SK-N-SH treated with all-trans-retinoic acid at 6 μM for 48 hours (cell line): ENCODE results near the gene PRR5L.

ENCODE experiments used
- ATAC-seq: fragments of 200-7000 bp; cut with Tn5 transposase; 3 replicates; pipeline ENCODE4 v1.9.1; 2020; ENCODE audit warnings: mild to moderate bottlenecking, moderate library complexity
- ARNTL ChIP-seq: fragments of 450-650 bp; formaldehyde crosslinking; IDR thresholded peaks from 2 replicates; pipeline ENCODE4 v1.5.0; 2020; ENCODE audit warnings: low read depth, mild to moderate bottlenecking, moderate library complexity, borderline replicate concordance
- BACH2 ChIP-seq: fragments of 250-450 bp; sonication (Bioruptor Pico); IDR thresholded peaks from 2 replicates; pipeline ENCODE4 v1.9.0; 2021; ENCODE audit warnings: mild to moderate bottlenecking, borderline replicate concordance
- CSDC2 ChIP-seq: fragments of 250-450 bp; sonication (Bioruptor Pico); IDR thresholded peaks from 2 replicates; pipeline ENCODE4 v1.5.0; 2020; ENCODE audit warnings: mild to moderate bottlenecking, moderate library complexity
- CSRNP3 ChIP-seq: fragments of 250-450 bp; sonication (Bioruptor Pico); IDR thresholded peaks from 2 replicates; pipeline ENCODE4 v1.5.1; 2021; ENCODE audit warnings: mild to moderate bottlenecking, moderate library complexity
- ESRRG ChIP-seq: fragments of 250-450 bp; sonication (Bioruptor Pico); IDR thresholded peaks from 2 replicates; pipeline ENCODE4 v1.6.1; 2021; ENCODE audit warnings: mild to moderate bottlenecking
- GLIS3 ChIP-seq: fragments of 250-450 bp; sonication (Bioruptor Pico); IDR thresholded peaks from 2 replicates; pipeline ENCODE4 v1.5.0; 2020; ENCODE audit warnings: mild to moderate bottlenecking, moderate library complexity
- ISL1 ChIP-seq: fragments of 250-450 bp; sonication (Bioruptor Pico); IDR thresholded peaks from 2 replicates; pipeline ENCODE4 v2.1.2; 2022; ENCODE audit warnings: mild to moderate bottlenecking, moderate library complexity
- OSR1 ChIP-seq: fragments of 250-450 bp; sonication (Bioruptor Pico); IDR thresholded peaks from 2 replicates; pipeline ENCODE4 v1.8.0; 2022; ENCODE audit warnings: moderate library complexity, mild to moderate bottlenecking, inconsistent platforms
- RARB ChIP-seq: fragments of 250-450 bp; sonication (Bioruptor Pico); IDR thresholded peaks from 2 replicates; pipeline ENCODE4 v1.8.0; 2021; ENCODE audit warnings: mild to moderate bottlenecking, moderate library complexity
- SNAI2 ChIP-seq: fragments of 250-450 bp; sonication (Bioruptor Pico); IDR thresholded peaks from 2 replicates; pipeline ENCODE4 v1.5.0; 2020; ENCODE audit warnings: mild to moderate bottlenecking, moderate library complexity
- TOX ChIP-seq: fragments of 250-450 bp; sonication (Bioruptor Pico); IDR thresholded peaks from 2 replicates; pipeline ENCODE4 v1.8.0; 2021; ENCODE audit warnings: mild to moderate bottlenecking, moderate library complexity, borderline replicate concordance
- ZC3H10 ChIP-seq: fragments of 250-450 bp; sonication (Bioruptor Pico); IDR thresholded peaks from 2 replicates; pipeline ENCODE4 v1.5.1; 2021; ENCODE audit warnings: mild to moderate bottlenecking, moderate library complexity
- ZFP3 ChIP-seq: fragments of 250-450 bp; sonication (Bioruptor Pico); IDR thresholded peaks from 2 replicates; pipeline ENCODE4 v1.5.0; 2020; ENCODE audit warnings: mild to moderate bottlenecking, moderate library complexity
- ZNF565 ChIP-seq: fragments of 450-650 bp; formaldehyde crosslinking; conservative IDR thresholded peaks from 2 replicates; pipeline ENCODE4 v1.5.0; 2020; ENCODE audit warnings: low read depth, mild to moderate bottlenecking, moderate library complexity
- ZNF70 ChIP-seq: fragments of 450-650 bp; formaldehyde crosslinking; IDR thresholded peaks from 2 replicates; pipeline ENCODE4 v1.5.0; 2020; ENCODE audit warnings: mild to moderate bottlenecking, moderate library complexity
- ZNF8 ChIP-seq: fragments of 450-650 bp; formaldehyde crosslinking; IDR thresholded peaks from 2 replicates; pipeline ENCODE4 v1.5.0; 2020; ENCODE audit warnings: mild to moderate bottlenecking, moderate library complexity
- TF ChIP-seq, protein P1 (sequence below): fragments of 250-450 bp; sonication (Bioruptor Pico); IDR thresholded peaks from 2 replicates; pipeline ENCODE4 v1.8.0; 2020; ENCODE audit warnings: mild to moderate bottlenecking, moderate library complexity, borderline replicate concordance
- TF ChIP-seq, protein P2 (sequence below): fragments of 250-450 bp; sonication (Bioruptor Pico); IDR thresholded peaks from 2 replicates; pipeline ENCODE4 v1.8.0; 2021; ENCODE audit warnings: low read depth, mild to moderate bottlenecking, moderate library complexity, borderline replicate concordance
- TF ChIP-seq, protein P3 (sequence below): fragments of 250-450 bp; sonication (Bioruptor Pico); IDR thresholded peaks from 2 replicates; pipeline ENCODE4 v1.5.0; 2020; ENCODE audit warnings: mild to moderate bottlenecking, moderate library complexity

The PRR5L gene

GRCh38 chr11:36343436-36343835 lies 47.3 kb downstream of the PRR5L start:
- no peak for TF ChIP-seq GLIS3
- no peak for TF ChIP-seq ARNTL (CRISPR knock-in tag)
- no peak for TF ChIP-seq CSDC2 (CRISPR knock-in tag)
- TF ChIP-seq ZFP3 (CRISPR knock-in tag), result no peak
- TF ChIP-seq, protein P1, sequence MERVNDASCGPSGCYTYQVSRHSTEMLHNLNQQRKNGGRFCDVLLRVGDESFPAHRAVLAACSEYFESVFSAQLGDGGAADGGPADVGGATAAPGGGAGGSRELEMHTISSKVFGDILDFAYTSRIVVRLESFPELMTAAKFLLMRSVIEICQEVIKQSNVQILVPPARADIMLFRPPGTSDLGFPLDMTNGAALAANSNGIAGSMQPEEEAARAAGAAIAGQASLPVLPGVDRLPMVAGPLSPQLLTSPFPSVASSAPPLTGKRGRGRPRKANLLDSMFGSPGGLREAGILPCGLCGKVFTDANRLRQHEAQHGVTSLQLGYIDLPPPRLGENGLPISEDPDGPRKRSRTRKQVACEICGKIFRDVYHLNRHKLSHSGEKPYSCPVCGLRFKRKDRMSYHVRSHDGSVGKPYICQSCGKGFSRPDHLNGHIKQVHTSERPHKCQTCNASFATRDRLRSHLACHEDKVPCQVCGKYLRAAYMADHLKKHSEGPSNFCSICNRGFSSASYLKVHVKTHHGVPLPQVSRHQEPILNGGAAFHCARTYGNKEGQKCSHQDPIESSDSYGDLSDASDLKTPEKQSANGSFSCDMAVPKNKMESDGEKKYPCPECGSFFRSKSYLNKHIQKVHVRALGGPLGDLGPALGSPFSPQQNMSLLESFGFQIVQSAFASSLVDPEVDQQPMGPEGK (CRISPR knock-in tag), result no peak
- TF ChIP-seq SNAI2, result no peak
- TF ChIP-seq ZC3H10 (CRISPR knock-in tag), result no peak
- TF ChIP-seq ZNF70, result no peak
- no peak for TF ChIP-seq ZNF8 (CRISPR knock-in tag)
- no peak for TF ChIP-seq ZNF565 (CRISPR knock-in tag)
- TF ChIP-seq, protein P2, sequence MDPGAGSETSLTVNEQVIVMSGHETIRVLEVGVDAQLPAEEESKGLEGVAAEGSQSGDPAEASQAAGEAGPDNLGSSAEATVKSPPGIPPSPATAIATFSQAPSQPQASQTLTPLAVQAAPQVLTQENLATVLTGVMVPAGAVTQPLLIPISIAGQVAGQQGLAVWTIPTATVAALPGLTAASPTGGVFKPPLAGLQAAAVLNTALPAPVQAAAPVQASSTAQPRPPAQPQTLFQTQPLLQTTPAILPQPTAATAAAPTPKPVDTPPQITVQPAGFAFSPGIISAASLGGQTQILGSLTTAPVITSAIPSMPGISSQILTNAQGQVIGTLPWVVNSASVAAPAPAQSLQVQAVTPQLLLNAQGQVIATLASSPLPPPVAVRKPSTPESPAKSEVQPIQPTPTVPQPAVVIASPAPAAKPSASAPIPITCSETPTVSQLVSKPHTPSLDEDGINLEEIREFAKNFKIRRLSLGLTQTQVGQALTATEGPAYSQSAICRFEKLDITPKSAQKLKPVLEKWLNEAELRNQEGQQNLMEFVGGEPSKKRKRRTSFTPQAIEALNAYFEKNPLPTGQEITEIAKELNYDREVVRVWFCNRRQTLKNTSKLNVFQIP (CRISPR knock-in tag), result no peak
- no peak for TF ChIP-seq ESRRG (CRISPR knock-in tag)
- no peak for TF ChIP-seq BACH2 (CRISPR knock-in tag)
- TF ChIP-seq RARB (CRISPR knock-in tag), result no peak
- ATAC-seq, result no peak

- ATAC-seq, result no peak
- TF ChIP-seq BACH2 (CRISPR knock-in tag) (no peak), ZNF565 (CRISPR knock-in tag) (no peak), ARNTL (CRISPR knock-in tag) (no peak), RARB (CRISPR knock-in tag) (no peak), ESRRG (CRISPR knock-in tag) (no peak), ZFP3 (CRISPR knock-in tag) (no peak), ZNF8 (CRISPR knock-in tag) (no peak), CSRNP3 (CRISPR knock-in tag) (no peak), ISL1 (CRISPR knock-in tag) (no peak), ZC3H10 (CRISPR knock-in tag) (no peak), TOX (CRISPR knock-in tag) (no peak), OSR1 (CRISPR knock-in tag) (no peak)
- TF ChIP-seq, protein P3, sequence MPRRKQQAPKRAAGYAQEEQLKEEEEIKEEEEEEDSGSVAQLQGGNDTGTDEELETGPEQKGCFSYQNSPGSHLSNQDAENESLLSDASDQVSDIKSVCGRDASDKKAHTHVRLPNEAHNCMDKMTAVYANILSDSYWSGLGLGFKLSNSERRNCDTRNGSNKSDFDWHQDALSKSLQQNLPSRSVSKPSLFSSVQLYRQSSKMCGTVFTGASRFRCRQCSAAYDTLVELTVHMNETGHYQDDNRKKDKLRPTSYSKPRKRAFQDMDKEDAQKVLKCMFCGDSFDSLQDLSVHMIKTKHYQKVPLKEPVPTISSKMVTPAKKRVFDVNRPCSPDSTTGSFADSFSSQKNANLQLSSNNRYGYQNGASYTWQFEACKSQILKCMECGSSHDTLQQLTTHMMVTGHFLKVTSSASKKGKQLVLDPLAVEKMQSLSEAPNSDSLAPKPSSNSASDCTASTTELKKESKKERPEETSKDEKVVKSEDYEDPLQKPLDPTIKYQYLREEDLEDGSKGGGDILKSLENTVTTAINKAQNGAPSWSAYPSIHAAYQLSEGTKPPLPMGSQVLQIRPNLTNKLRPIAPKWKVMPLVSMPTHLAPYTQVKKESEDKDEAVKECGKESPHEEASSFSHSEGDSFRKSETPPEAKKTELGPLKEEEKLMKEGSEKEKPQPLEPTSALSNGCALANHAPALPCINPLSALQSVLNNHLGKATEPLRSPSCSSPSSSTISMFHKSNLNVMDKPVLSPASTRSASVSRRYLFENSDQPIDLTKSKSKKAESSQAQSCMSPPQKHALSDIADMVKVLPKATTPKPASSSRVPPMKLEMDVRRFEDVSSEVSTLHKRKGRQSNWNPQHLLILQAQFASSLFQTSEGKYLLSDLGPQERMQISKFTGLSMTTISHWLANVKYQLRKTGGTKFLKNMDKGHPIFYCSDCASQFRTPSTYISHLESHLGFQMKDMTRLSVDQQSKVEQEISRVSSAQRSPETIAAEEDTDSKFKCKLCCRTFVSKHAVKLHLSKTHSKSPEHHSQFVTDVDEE, result no peak
- TF ChIP-seq, protein P2 (CRISPR knock-in tag), result no peak
- TF ChIP-seq, protein P1 (CRISPR knock-in tag), result no peak
- TF ChIP-seq, all 23 proteins: peak for 0
Observed at GRCh38 chr11:36345084-36345511, 49.0 kb downstream of the PRR5L start.
